H1 (cell line): ENCODE results near the gene OTOF. TPM values are rescaled to one million over a fixed set of nuclear protein-coding genes. Genes with fewer than 3 reads are reported as not detected.

Source experiments
- CTCF ChIA-PET: fragments of 300-600 bp; sonication (Branson Sonifier 250); formaldehyde crosslinking; loops from one replicate; lab custom pipeline; 2021; ENCODE audit not compliant: partially characterized antibody; lab: Charles Lee
- POLR2A ChIA-PET: fragments of 300-600 bp; sonication (Branson Sonifier 250); formaldehyde crosslinking; loops from one replicate; lab custom pipeline; 2021; ENCODE audit warnings: inconsistent platforms; ENCODE audit not compliant: partially characterized antibody; lab: Charles Lee
- DNase-seq, 2 experiments: peaks; one replicate each; pipeline versions ENCODE4 v3.0.0 to v3.0.0-alpha.2; 2010 to 2022; ENCODE audit warnings: low spot score in 2 of 2, low read depth in 1 of 2, mixed read lengths in 1 of 2
- FAIRE-seq: peaks from 2 replicates; lab custom pipeline; 2011; peaks lifted over from hg19 to GRCh38; lab: Jason Lieb, UNC
- H2AFZ ChIP-seq: 2 replicates; pipeline ENCODE4 v1.8.1; 2012; ENCODE audit warnings: low read length, inconsistent platforms
- H2AK5ac ChIP-seq: 2 replicates; pipeline ENCODE4 v1.6.1; 2013; ENCODE audit warnings: low read depth, low read length
- H2BK120ac ChIP-seq: replicated peaks from 2 replicates; pipeline ENCODE3; 2013; ENCODE audit warnings: low read depth, low read length, inconsistent platforms
- H2BK12ac ChIP-seq: 2 replicates; pipeline ENCODE4 v1.6.1; 2013; ENCODE audit warnings: low read depth, low read length
- H2BK15ac ChIP-seq: 2 replicates; pipeline ENCODE4 v1.6.1; 2013; ENCODE audit warnings: low read length
- H2BK20ac ChIP-seq: 2 replicates; pipeline ENCODE4 v1.6.1; 2013; ENCODE audit warnings: low read length
- H2BK5ac ChIP-seq: 2 replicates; pipeline ENCODE4 v1.6.1; 2013; ENCODE audit warnings: low read depth, low read length
- H3K14ac ChIP-seq: 2 replicates; pipeline ENCODE4 v1.6.1; 2013; ENCODE audit warnings: inconsistent platforms; ENCODE audit not compliant: insufficient read length
- H3K18ac ChIP-seq: 2 replicates; pipeline ENCODE4 v1.6.1; 2013; ENCODE audit warnings: low read length; ENCODE audit errors: extremely low read depth
- H3K23ac ChIP-seq: 2 replicates; pipeline ENCODE4 v1.6.1; 2013; ENCODE audit warnings: inconsistent platforms; ENCODE audit not compliant: insufficient read length
- H3K23me2 ChIP-seq: 2 replicates; pipeline ENCODE4 v1.6.1; 2013; ENCODE audit warnings: low read depth, low read length
- H3K27ac ChIP-seq: 2 replicates; pipeline ENCODE4 v1.6.1; 2011; ENCODE audit warnings: low read depth, low read length, inconsistent platforms
- H3K27me3 ChIP-seq, 4 experiments: replicated peaks in 1 of 4; 1 replicate in 1 of 4; 2 replicates in 3 of 4; pipeline versions ENCODE4 v1.6.1 to v1.8.1; 2011 to 2013; ENCODE audit warnings: low read length in 3 of 4, mild to moderate bottlenecking in 3 of 4, inconsistent platforms in 2 of 4, mixed read lengths in 2 of 4, moderate library complexity in 1 of 4; ENCODE audit not compliant: control insufficient read depth in 3 of 4, insufficient read depth in 3 of 4; ENCODE audit errors: extremely low read depth in 1 of 4
- H3K36me3 ChIP-seq, 4 experiments: 2 replicates each; pipeline versions ENCODE4 v1.6.1 to v1.8.1; 2011 to 2013; ENCODE audit warnings: mild to moderate bottlenecking in 4 of 4, low read length in 3 of 4, moderate library complexity in 2 of 4, control low read depth in 1 of 4, inconsistent platforms in 1 of 4; ENCODE audit not compliant: insufficient read depth in 4 of 4, control insufficient read depth in 2 of 4
- H3K4ac ChIP-seq: replicated peaks from 2 replicates; pipeline ENCODE3; 2013; ENCODE audit warnings: low read length, low read depth, mixed read lengths, inconsistent platforms; ENCODE audit not compliant: insufficient read length
- H3K4me1 ChIP-seq, 4 experiments: replicated peaks in 1 of 4; 1 replicate in 1 of 4; 2 replicates in 3 of 4; pipeline versions ENCODE4 v1.6.1 to v1.8.1; 2011 to 2013; ENCODE audit warnings: low read length in 3 of 4, inconsistent platforms in 2 of 4, mixed read lengths in 1 of 4; ENCODE audit not compliant: insufficient read depth in 4 of 4, control insufficient read depth in 3 of 4
- H3K4me2 ChIP-seq, 2 experiments: 2 replicates each; pipeline versions ENCODE4 v1.6.1 to v1.8.1; 2011 to 2013; ENCODE audit warnings: low read depth in 2 of 2, low read length in 2 of 2, control low read depth in 1 of 2, inconsistent platforms in 1 of 2, mild to moderate bottlenecking in 1 of 2; ENCODE audit not compliant: insufficient read depth in 1 of 2
- H3K4me3 ChIP-seq, 4 experiments: fragments of 200-600, 300-600 bp in 1 of 4; sonication (generic), shearing (Covaris generic), sonication (Bioruptor Twin) in 1 of 4; 2 replicates each; pipeline versions ENCODE4 v1.5.1 to v1.8.1; 2011 to 2016; ENCODE audit warnings: low read length in 4 of 4, low read depth in 3 of 4, control low read depth in 2 of 4, inconsistent platforms in 2 of 4, mild to moderate bottlenecking in 2 of 4, mixed read lengths in 1 of 4, moderate library complexity in 1 of 4; ENCODE audit not compliant: insufficient read depth in 2 of 4; ENCODE audit errors: extremely low read depth in 1 of 4
- H3K56ac ChIP-seq: replicated peaks from 2 replicates; pipeline ENCODE3; 2013; ENCODE audit warnings: low read depth, mild to moderate bottlenecking, mixed read lengths, low read length, inconsistent platforms; ENCODE audit not compliant: insufficient read length
- H3K79me1 ChIP-seq: 2 replicates; pipeline ENCODE4 v1.6.1; 2013; ENCODE audit warnings: low read depth, low read length, control low read depth
- H3K79me2 ChIP-seq, 2 experiments: 2 replicates each; pipeline versions ENCODE4 v1.6.1 to v1.8.1; 2012 to 2013; ENCODE audit warnings: low read length in 2 of 2, mild to moderate bottlenecking in 2 of 2, inconsistent platforms in 1 of 2; ENCODE audit not compliant: insufficient read depth in 2 of 2, control insufficient read depth in 1 of 2
- H3K9ac ChIP-seq, 4 experiments: replicated peaks in 1 of 4; 1 replicate in 1 of 4; 2 replicates in 3 of 4; pipeline versions ENCODE4 v1.6.1 to v1.8.1; 2011 to 2013; ENCODE audit warnings: low read depth in 3 of 4, low read length in 3 of 4, control low read depth in 2 of 4, mild to moderate bottlenecking in 2 of 4, moderate library complexity in 2 of 4, inconsistent platforms in 1 of 4; ENCODE audit errors: extremely low read depth in 1 of 4
- H3K9me3 ChIP-seq, 2 experiments: 2 replicates each; pipeline versions ENCODE4 v1.6.1 to v1.8.1; 2012 to 2013; ENCODE audit warnings: mild to moderate bottlenecking in 2 of 2, moderate library complexity in 2 of 2, control low read depth in 1 of 2, inconsistent platforms in 1 of 2, low read depth in 1 of 2, low read length in 1 of 2, mixed read lengths in 1 of 2; ENCODE audit not compliant: insufficient read depth in 2 of 2
- H4K20me1 ChIP-seq, 2 experiments: replicated peaks in 1 of 2; 2 replicates each; pipeline versions ENCODE3 to v1.8.1; 2011 to 2013; ENCODE audit warnings: inconsistent platforms in 2 of 2, low read length in 2 of 2, mild to moderate bottlenecking in 1 of 2; ENCODE audit not compliant: insufficient read depth in 2 of 2, control insufficient read depth in 1 of 2
- H4K5ac ChIP-seq: 2 replicates; pipeline ENCODE4 v1.6.1; 2013; ENCODE audit warnings: low read length, low read depth, mixed read lengths, inconsistent platforms; ENCODE audit not compliant: insufficient read length
- H4K8ac ChIP-seq: 2 replicates; pipeline ENCODE4 v1.8.0; 2013; ENCODE audit warnings: mild to moderate bottlenecking, moderate library complexity, low read length, inconsistent platforms; ENCODE audit not compliant: insufficient read depth; ENCODE audit errors: extremely low read depth
- H4K91ac ChIP-seq: replicated peaks from 2 replicates; pipeline ENCODE3; 2013; ENCODE audit warnings: low read length, mixed read lengths, inconsistent platforms; ENCODE audit not compliant: insufficient read length
- ATF3 ChIP-seq: IDR thresholded peaks from 2 replicates; pipeline ENCODE4 v1.6.1; 2011; ENCODE audit warnings: low read depth, mild to moderate bottlenecking, low read length; ENCODE audit not compliant: insufficient read depth
- BACH1 ChIP-seq: IDR thresholded peaks from 2 replicates; pipeline ENCODE4 v1.6.1; 2012; ENCODE audit warnings: low read length, improper control_type of control experiment
- CBX8 ChIP-seq: fragments of 300-800, 300-1000 bp; sonication (generic); IDR thresholded peaks from 2 replicates; pipeline ENCODE4 v1.7.1; 2016; ENCODE audit warnings: low read depth, low read length, borderline replicate concordance
- EZH2 ChIP-seq: fragments of 200-600 bp; sonication (generic); IDR thresholded peaks from 2 replicates; pipeline ENCODE4 v1.7.1; 2012; ENCODE audit warnings: low read depth, mild to moderate bottlenecking, moderate library complexity, low read length, inconsistent platforms; ENCODE audit not compliant: severe bottlenecking
- FOSL1 ChIP-seq: IDR thresholded peaks from 2 replicates; pipeline ENCODE4 v1.6.1; 2011; ENCODE audit warnings: mild to moderate bottlenecking, low read depth, low read length, moderate library complexity; ENCODE audit not compliant: insufficient read depth
- HDAC2 ChIP-seq, 2 experiments: fragments of 300-600 bp in 1 of 2; sonication (generic) in 1 of 2; IDR thresholded peaks; 2 replicates each; pipeline ENCODE4 v1.6.1; 2011 to 2012; ENCODE audit warnings: low read depth in 2 of 2, low read length in 2 of 2, mild to moderate bottlenecking in 2 of 2, moderate library complexity in 2 of 2, borderline replicate concordance in 1 of 2, inconsistent platforms in 1 of 2
- KDM5A ChIP-seq: fragments of 200-600 bp; IDR thresholded peaks from 2 replicates; pipeline ENCODE4 v1.7.1; 2012; ENCODE audit warnings: mild to moderate bottlenecking, low read length, inconsistent platforms, mixed read lengths
- RFX5 ChIP-seq: IDR thresholded peaks from 2 replicates; pipeline ENCODE4 v1.6.1; 2011; ENCODE audit warnings: low read depth, low read length, improper control_type of control experiment, borderline replicate concordance
- SIN3A ChIP-seq, 2 experiments: IDR thresholded peaks in 1 of 2; conservative IDR thresholded peaks in 1 of 2; 2 replicates each; pipeline ENCODE4 v1.6.1; 2011 to 2012; ENCODE audit warnings: low read length in 2 of 2, improper control_type of control experiment in 1 of 2, low read depth in 1 of 2, mild to moderate bottlenecking in 1 of 2
- SIRT6 ChIP-seq: IDR thresholded peaks from one replicate; pipeline ENCODE4 v1.7.1; 2012; ENCODE audit warnings: low read length, inconsistent platforms
- SIX5 ChIP-seq: IDR thresholded peaks from 2 replicates; pipeline ENCODE4 v1.6.1; 2011; ENCODE audit warnings: mild to moderate bottlenecking, low read depth, low read length
- TBP ChIP-seq: IDR thresholded peaks from 2 replicates; pipeline ENCODE4 v1.6.1; 2011; ENCODE audit warnings: low read depth, low read length, improper control_type of control experiment
- ZNF274 ChIP-seq: IDR thresholded peaks from 2 replicates; pipeline ENCODE4 v1.7.0; 2012; ENCODE audit warnings: low read length, borderline replicate concordance; ENCODE audit errors: extremely low read depth
- WGBS, 2 experiments: shearing (Covaris generic) in 1 of 2; methylation state at CpG; one replicate each; pipeline versions ENCODE4 v1.1.6 to v1.1.7; 2013 to 2015; ENCODE audit warnings: low lambda C conversion rate in 2 of 2, mixed read lengths in 2 of 2, inconsistent platforms in 1 of 2, low coverage in 1 of 2, missing lambda C conversion rate in 1 of 2; ENCODE audit not compliant: insufficient replicate concordance in 2 of 2, insufficient coverage in 1 of 2, insufficient read length in 1 of 2; ENCODE audit errors: extremely low coverage in 1 of 2, missing lambda C conversion rate in 1 of 2; 5-methylcytosine and 5-hydroxymethylcytosine counted together
- polyA plus RNA-seq, 7 experiments: library from polyadenylated mRNA; depleted of rRNA in 3 of 7; stranded (reverse) in 5 of 7; unstranded in 2 of 7; fragments of >200 nt in 5 of 7; fragments of 200-250 nt in 2 of 7; gene quantifications; 1 replicate in 5 of 7; 2 replicates in 1 of 7; 4 replicates in 1 of 7; pipeline versions ENCODE4 v1.2.1 to v1.2.3, GENCODE V29; 2011 to 2013; ENCODE audit warnings: missing spikeins in 2 of 7, mixed read lengths in 2 of 7
- total RNA-seq: library from RNA; stranded (reverse); fragmentation: NEBNext Ultra II Directional; extraction: Animal tissue kit (Norgen Biotek cat#: 25700); gene quantifications from 2 replicates; pipeline ENCODE4 v1.2.1, GENCODE V29; 2021

The OTOF gene
- total and polyA plus RNA-seq, 2 of the 8 experiments (the other 6 are each of a cell fraction or from before 2014, with no cell fraction given): 0.06 TPM; not detected in 1

DNA sequence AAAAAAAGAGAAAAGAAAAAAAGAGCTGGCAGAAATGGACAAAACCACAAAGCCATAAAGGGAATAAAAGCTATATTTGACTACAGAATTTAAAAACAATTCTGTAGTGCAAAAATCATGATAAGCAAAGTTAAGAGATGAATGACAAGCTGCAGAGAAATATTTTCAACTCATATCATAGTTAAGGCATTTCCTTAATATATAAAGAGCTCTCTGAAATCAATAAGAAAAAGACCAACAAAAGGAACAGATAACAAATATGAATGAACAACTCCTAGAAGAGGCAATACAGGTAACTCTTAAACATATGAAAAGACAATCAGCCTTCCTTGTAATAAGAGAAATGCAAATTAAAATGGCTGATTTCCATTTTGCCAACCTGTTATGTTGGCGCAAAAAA lies 26.2 kb downstream of the OTOF start:
- Histone ChIP-seq H4K8ac (no peak overlapping the region), H4K20me1 (no peaks in the 10 kb centered on the region), H3K79me2 (no peaks in the 10 kb centered on the region), H3K4me3 (no peak overlapping the region), H3K14ac (no peak overlapping the region), H3K23ac (no peak overlapping the region), H3K4ac (no peak overlapping the region), H2AFZ (no peak overlapping the region), H3K4me1 (no peaks in the 10 kb centered on the region), H3K4me2 (no peak overlapping the region), H3K18ac (no peak overlapping the region), H3K36me3 (no peaks in the 10 kb centered on the region), H3K23me2 (no peaks in the 10 kb centered on the region), H3K27me3 (no peaks in the 10 kb centered on the region), H3K9me3 (no peaks in the 10 kb centered on the region), H3K56ac (no peak overlapping the region), H2BK5ac (no peak overlapping the region), H3K27ac (no peak overlapping the region), H2BK20ac (no peak overlapping the region), H2BK120ac (no peak overlapping the region), H4K91ac (no peak overlapping the region), H2BK15ac (no peak overlapping the region), H4K5ac (no peak overlapping the region), H2BK12ac (no peak overlapping the region), H2AK5ac (no peak overlapping the region), H3K9ac (no peak overlapping the region), H3K79me1 (no peaks in the 10 kb centered on the region)
- FAIRE-seq (no peak), DNase-seq (no peak)
- ChIA-PET CTCF (interaction anchor here (0.6 to 1.6 kb wide), 4 partner anchors 9 to 126 kb away, joined by 3 to 5 read pairs (median 3); no protein-coding TSS in a partner anchor), POLR2A (no interaction called here)
- 75% methylated on average over 1 of the region's 1 CpG; no CpG with 5 or more reads in 1 of the 2 experiments for WGBS, 2 experiments
- TF ChIP-seq SIRT6: no peak
- no peak for TF ChIP-seq FOSL1
- TF ChIP-seq HDAC2 (IDR thresholded peaks at IDR 0.05; ENCODE audit: borderline replicate concordance in 1 of 2, low read depth in 2 of 2, low read length in 2 of 2): peak in 1 of 2 experiments; percentile 48; a peak in 1 of 4 replicates
- no peak for TF ChIP-seq CBX8
- no peak for TF ChIP-seq EZH2
- no peak for TF ChIP-seq SIN3A (conservative IDR thresholded peaks at IDR 0.05 in 1 of 2, IDR thresholded peaks at IDR 0.05 in 1 of 2; ENCODE audit: low read depth in 1 of 2, low read length in 2 of 2)
- no peak for TF ChIP-seq KDM5A
- TF ChIP-seq SIX5: no peak
- no peak for TF ChIP-seq TBP
- TF ChIP-seq ZNF274: no peak
- no peak for TF ChIP-seq RFX5
- no peak for TF ChIP-seq ATF3
- TF ChIP-seq BACH1: no peak
